ENCODE measurements around the gene HIVEP2. TPM values are rescaled to one million over a fixed set of nuclear protein-coding genes. Genes with fewer than 3 reads are reported as not detected.

Gene HIVEP2
- total RNA-seq, 1 experiment from 2014 or later = 10.3 TPM

DNA sequence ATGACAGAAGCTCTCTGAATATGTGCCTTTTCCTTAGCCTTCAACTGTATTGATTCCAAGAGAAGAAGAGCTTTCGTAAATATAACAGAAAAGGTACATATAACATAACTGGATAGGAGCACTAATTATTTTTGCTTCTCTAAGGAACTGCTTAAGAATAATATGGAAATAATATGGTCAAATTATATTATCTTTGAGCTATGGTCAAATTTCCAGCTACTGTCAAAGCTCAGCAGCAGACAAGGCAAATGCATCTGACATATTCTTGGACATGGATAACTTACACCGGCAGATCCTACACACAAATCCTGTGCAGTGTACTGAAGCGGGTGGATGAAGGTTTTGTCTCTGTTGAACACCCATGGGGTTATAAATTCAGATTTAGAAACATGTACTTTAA, 150.6 kb downstream of the HIVEP2 start:
- H3K27ac ChIP-seq (ENCODE audit: low read length) = no peak overlapping the region
- no peak for ATAC-seq
- no peak for DNase-seq (ENCODE audit: low read depth, low spot score)
- intact Hi-C loops (cut with micrococcal nuclease; ENCODE audit: unreplicated experiment) = no loop called here
- no peaks in the 10 kb centered on the region for H3K9me3 ChIP-seq (ENCODE audit: control insufficient read depth, insufficient read depth, low read depth, low read length)
- BruUV-seq (replicated peaks) = no TSS peak
- in situ Hi-C loops (cut with HindIII; ENCODE audit: low pct_unique_long_range_greater_than_20kb, low sequenced_read_pairs) = no loop called here
- TF ChIP-seq SIN3A (IDR thresholded peaks at IDR 0.05; ENCODE audit: borderline replicate concordance, insufficient read depth, low read depth, low read length) (no peak), TCF7L2 (IDR thresholded peaks at IDR 0.05; ENCODE audit: low read depth, low read length) (no peak), CTCF (IDR thresholded peaks at IDR 0.05) (no peak), POLR2AphosphoS5 (IDR thresholded peaks at IDR 0.05; ENCODE audit: low read depth, low read length) (no peak)
- TF ChIP-seq, protein P1, sequence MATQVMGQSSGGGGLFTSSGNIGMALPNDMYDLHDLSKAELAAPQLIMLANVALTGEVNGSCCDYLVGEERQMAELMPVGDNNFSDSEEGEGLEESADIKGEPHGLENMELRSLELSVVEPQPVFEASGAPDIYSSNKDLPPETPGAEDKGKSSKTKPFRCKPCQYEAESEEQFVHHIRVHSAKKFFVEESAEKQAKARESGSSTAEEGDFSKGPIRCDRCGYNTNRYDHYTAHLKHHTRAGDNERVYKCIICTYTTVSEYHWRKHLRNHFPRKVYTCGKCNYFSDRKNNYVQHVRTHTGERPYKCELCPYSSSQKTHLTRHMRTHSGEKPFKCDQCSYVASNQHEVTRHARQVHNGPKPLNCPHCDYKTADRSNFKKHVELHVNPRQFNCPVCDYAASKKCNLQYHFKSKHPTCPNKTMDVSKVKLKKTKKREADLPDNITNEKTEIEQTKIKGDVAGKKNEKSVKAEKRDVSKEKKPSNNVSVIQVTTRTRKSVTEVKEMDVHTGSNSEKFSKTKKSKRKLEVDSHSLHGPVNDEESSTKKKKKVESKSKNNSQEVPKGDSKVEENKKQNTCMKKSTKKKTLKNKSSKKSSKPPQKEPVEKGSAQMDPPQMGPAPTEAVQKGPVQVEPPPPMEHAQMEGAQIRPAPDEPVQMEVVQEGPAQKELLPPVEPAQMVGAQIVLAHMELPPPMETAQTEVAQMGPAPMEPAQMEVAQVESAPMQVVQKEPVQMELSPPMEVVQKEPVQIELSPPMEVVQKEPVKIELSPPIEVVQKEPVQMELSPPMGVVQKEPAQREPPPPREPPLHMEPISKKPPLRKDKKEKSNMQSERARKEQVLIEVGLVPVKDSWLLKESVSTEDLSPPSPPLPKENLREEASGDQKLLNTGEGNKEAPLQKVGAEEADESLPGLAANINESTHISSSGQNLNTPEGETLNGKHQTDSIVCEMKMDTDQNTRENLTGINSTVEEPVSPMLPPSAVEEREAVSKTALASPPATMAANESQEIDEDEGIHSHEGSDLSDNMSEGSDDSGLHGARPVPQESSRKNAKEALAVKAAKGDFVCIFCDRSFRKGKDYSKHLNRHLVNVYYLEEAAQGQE (IDR thresholded peaks at IDR 0.05; ENCODE audit: insufficient read depth in 1 of 2, low read depth in 2 of 2, low read length in 1 of 2) = no peak
- no peaks in the 10 kb centered on the region for H3K4me1 ChIP-seq (ENCODE audit: control insufficient read depth, insufficient read depth, low read length)
- CTCF ChIA-PET = interaction anchor here (0.5 kb wide), 1 partner anchor 591 kb away, joined by 6 read pairs; no protein-coding TSS in a partner anchor
- no peaks in the 10 kb centered on the region for H3K27me3 ChIP-seq (ENCODE audit: control insufficient read depth, insufficient read depth, low read length)
- no peaks in the 10 kb centered on the region for H3K36me3 ChIP-seq (ENCODE audit: control insufficient read depth, insufficient read depth, low read length)
- no peak overlapping the region for H3K4me3 ChIP-seq (ENCODE audit: low read depth in 2 of 2, low read length in 2 of 2)
- POLR2A ChIA-PET = no interaction called here

GRCh38 chr6:142790257-142790656, 154.7 kb downstream of the HIVEP2 start:
- ChIA-PET POLR2A (no interaction called here), CTCF (no interaction called here)
- no peak overlapping the region for H3K4me3 ChIP-seq (ENCODE audit: low read depth in 2 of 2, low read length in 2 of 2)
- no peaks in the 10 kb centered on the region for H3K27me3 ChIP-seq (ENCODE audit: control insufficient read depth, insufficient read depth, low read length)
- intact Hi-C loops (cut with micrococcal nuclease; ENCODE audit: unreplicated experiment) (no loop called here), in situ Hi-C loops (cut with HindIII; ENCODE audit: low pct_unique_long_range_greater_than_20kb, low sequenced_read_pairs) (no loop called here)
- H3K36me3 ChIP-seq (ENCODE audit: control insufficient read depth, insufficient read depth, low read length) = no peaks in the 10 kb centered on the region
- no peak for ATAC-seq
- no peak for DNase-seq (ENCODE audit: low read depth, low spot score)
- TF ChIP-seq TCF7L2 (IDR thresholded peaks at IDR 0.05; ENCODE audit: low read depth, low read length) (no peak), CTCF (IDR thresholded peaks at IDR 0.05) (no peak), POLR2AphosphoS5 (IDR thresholded peaks at IDR 0.05; ENCODE audit: low read depth, low read length) (no peak), SIN3A (IDR thresholded peaks at IDR 0.05; ENCODE audit: borderline replicate concordance, insufficient read depth, low read depth, low read length) (no peak)
- TF ChIP-seq, protein P1 (IDR thresholded peaks at IDR 0.05; ENCODE audit: insufficient read depth in 1 of 2, low read depth in 2 of 2, low read length in 1 of 2) = no peak
- no peaks in the 10 kb centered on the region for H3K9me3 ChIP-seq (ENCODE audit: control insufficient read depth, insufficient read depth, low read depth, low read length)
- no peaks in the 10 kb centered on the region for H3K4me1 ChIP-seq (ENCODE audit: control insufficient read depth, insufficient read depth, low read length)
- H3K27ac ChIP-seq (ENCODE audit: low read length) = no peak overlapping the region
- BruUV-seq (replicated peaks) = no TSS peak

Data from Panc1 (cell line).